ENCODE data around the gene UTP4. TPM values are rescaled to one million over a fixed set of nuclear protein-coding genes. Genes with fewer than 3 reads are reported as not detected.

Gene UTP4
- total RNA-seq, 1 experiment from 2014 or later = 125 TPM

DNA sequence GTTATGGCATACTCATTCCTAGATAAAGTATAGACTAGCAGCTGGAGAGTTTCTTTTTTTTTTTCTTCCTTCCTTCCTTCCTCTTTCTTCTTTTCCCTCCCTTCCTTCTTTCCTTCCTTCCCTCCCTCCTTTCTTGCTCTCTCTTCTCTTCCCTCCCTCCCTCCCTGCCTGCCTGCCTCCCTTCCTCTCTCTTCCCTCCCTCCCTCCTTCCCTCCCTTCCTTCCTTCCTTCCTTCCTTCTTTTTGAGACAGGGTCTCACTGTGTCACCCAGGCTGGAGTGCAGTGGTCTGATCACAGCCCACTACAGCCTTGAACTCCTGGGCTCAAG, 47.5 kb downstream of the UTP4 start:
- no TSS peak for BruUV-seq (replicated peaks)
- DNase-seq (ENCODE audit: low read depth, low spot score) (no peak), ATAC-seq (no peak)
- H3K4me3 ChIP-seq (replicated peaks in 1 of 2; ENCODE audit: low read depth in 1 of 2, low read length in 2 of 2) = no peak overlapping the region
- intact Hi-C loops (cut with micrococcal nuclease) = no loop called here
- H2AFZ ChIP-seq (ENCODE audit: low read depth, low read length, poor library complexity, severe bottlenecking) = no peak overlapping the region
- ChIA-PET RAD21 (ENCODE audit: low non-redundant PET in 1 of 2, low total read pairs in 2 of 2, uncharacterized antibody in 2 of 2, unreplicated experiment in 2 of 2) (no interaction called here), POLR2A (interaction anchor here (0.6 kb wide), 1 partner anchor 392 kb away, joined by 7 read pairs; no protein-coding TSS in a partner anchor), CTCF (interaction anchor here (1.8 kb wide), 1 partner anchor 30 kb away, joined by 5 read pairs; no protein-coding TSS in a partner anchor)
- H3K27me3 ChIP-seq (ENCODE audit: insufficient read depth, low read length) = no peaks in the 10 kb centered on the region
- no peaks in the 10 kb centered on the region for H3K9me2 ChIP-seq (ENCODE audit: insufficient read depth)
- no peak overlapping the region for H3K9ac ChIP-seq (ENCODE audit: low read length)
- H3K27ac ChIP-seq (ENCODE audit: low read depth, low read length) = no peak overlapping the region; the same call in 1 of the 2 replicates
- no peak overlapping the region for H3K4me2 ChIP-seq (ENCODE audit: low read length)
- no peaks in the 10 kb centered on the region for H3K36me3 ChIP-seq (ENCODE audit: control insufficient read depth in 1 of 2, insufficient read depth in 2 of 2, low read length in 2 of 2)
- H3K4me1 ChIP-seq (ENCODE audit: control insufficient read depth in 1 of 2, insufficient read depth in 2 of 2, low read length in 2 of 2) = peaks cover 21 to 26% of the 10 kb centered on the region in 2 experiments
- H3K9me3 ChIP-seq (ENCODE audit: control insufficient read depth in 1 of 2, insufficient read depth in 1 of 2, low read depth in 1 of 2, low read length in 2 of 2) = no peaks in the 10 kb centered on the region
- H4K20me1 ChIP-seq (ENCODE audit: insufficient read depth) = no peaks in the 10 kb centered on the region
- no peaks in the 10 kb centered on the region for H3K79me2 ChIP-seq (ENCODE audit: insufficient read depth, low read length)
- TF ChIP-seq TCF7L2 (IDR thresholded peaks at IDR 0.05; ENCODE audit: borderline replicate concordance, extremely low read depth, insufficient read depth, insufficient read length) (no peak), ZNF274 (IDR thresholded peaks at IDR 0.05; ENCODE audit: low read depth, low read length) (no peak), ELF1 (IDR thresholded peaks at IDR 0.05; ENCODE audit: borderline replicate concordance, low read depth) (no peak), CBX3 (IDR thresholded peaks at IDR 0.05; ENCODE audit: low read depth) (no peak), SIN3A (IDR thresholded peaks at IDR 0.05; ENCODE audit: low read depth) (no peak), EZH2phosphoT487 (IDR thresholded peaks at IDR 0.05; ENCODE audit: borderline replicate concordance) (no peak), POLR2A (IDR thresholded peaks at IDR 0.05; ENCODE audit: borderline replicate concordance, extremely low read depth, insufficient read depth, insufficient read length) (no peak), SP1 (IDR thresholded peaks at IDR 0.05; ENCODE audit: low read depth) (no peak), EGR1 (IDR thresholded peaks at IDR 0.05; ENCODE audit: low read depth) (no peak), ZBTB33 (IDR thresholded peaks at IDR 0.05; ENCODE audit: extremely low read depth, insufficient replicate concordance, low read length) (no peak), SRF (IDR thresholded peaks at IDR 0.05; ENCODE audit: low read depth) (no peak)
- TF ChIP-seq, protein P1, sequence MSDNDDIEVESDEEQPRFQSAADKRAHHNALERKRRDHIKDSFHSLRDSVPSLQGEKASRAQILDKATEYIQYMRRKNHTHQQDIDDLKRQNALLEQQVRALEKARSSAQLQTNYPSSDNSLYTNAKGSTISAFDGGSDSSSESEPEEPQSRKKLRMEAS (IDR thresholded peaks at IDR 0.05) = no peak

Measured in HCT116 (cell line).